ENCODE measurements around the gene LSM2.
"Not testable (repeated sequence)": the region's sequence is repeated elsewhere in the genome, so short reads cannot be mapped to it uniquely, and the experiment has no call there.

LSM2 gene

GRCh38 chr6:31806470-31807272, at the start of gene LSM2:
Gene LSM2, minus strand, starts transcription at chr6:31806966. Its CDS starts 209 bp downstream, at chr6:31806757.
- DNase-seq (ENCODE audit: low read depth) = peak; percentile 86

- not testable (repeated sequence) for DNase-seq (ENCODE audit: low read depth)
Observed at GRCh38 chr6:31851980-31852718, 45.4 kb upstream of the LSM2 start.

GRCh38 chr6:31851485-31851832, 44.7 kb upstream of the LSM2 start:
- DNase-seq (ENCODE audit: low read depth) = no peak

GRCh38 chr6:31850765-31851484, 44.2 kb upstream of the LSM2 start:
- DNase-seq (ENCODE audit: low read depth) = no peak

- no peak for DNase-seq (ENCODE audit: low read depth)
Observed at GRCh38 chr6:31847276-31847978, 40.7 kb upstream of the LSM2 start.

- no peak for DNase-seq (ENCODE audit: low read depth)
Observed at GRCh38 chr6:31844507-31844906, 37.7 kb upstream of the LSM2 start.

- no peak for DNase-seq (ENCODE audit: low read depth)
Observed at GRCh38 chr6:31842053-31842452, 35.3 kb upstream of the LSM2 start.

GRCh38 chr6:31839779-31840126, 33.0 kb upstream of the LSM2 start:
- not testable (repeated sequence) for DNase-seq (ENCODE audit: low read depth)

GRCh38 chr6:31838968-31839367, 32.2 kb upstream of the LSM2 start:
- no peak for DNase-seq (ENCODE audit: low read depth)

- not testable (repeated sequence) for DNase-seq (ENCODE audit: low read depth)
Observed at GRCh38 chr6:31838114-31838553, 31.4 kb upstream of the LSM2 start.

- DNase-seq (ENCODE audit: low read depth) = no peak
Observed at GRCh38 chr6:31837369-31838113, 30.8 kb upstream of the LSM2 start.

GRCh38 chr6:31836474-31837368, 30.0 kb upstream of the LSM2 start:
- DNase-seq (ENCODE audit: low read depth) = no peak

- no peak for DNase-seq (ENCODE audit: low read depth)
Observed at GRCh38 chr6:31836047-31836473, 29.3 kb upstream of the LSM2 start.

GRCh38 chr6:31834367-31835250, 27.8 kb upstream of the LSM2 start:
- DNase-seq (ENCODE audit: low read depth) = peak; percentile 58

- no peak for DNase-seq (ENCODE audit: low read depth)
Observed at GRCh38 chr6:31831350-31832215, 24.8 kb upstream of the LSM2 start.

GRCh38 chr6:31830886-31831335, 24.1 kb upstream of the LSM2 start:
- no peak for DNase-seq (ENCODE audit: low read depth)

GRCh38 chr6:31829633-31830283, 23.0 kb upstream of the LSM2 start:
- DNase-seq (ENCODE audit: low read depth) = no peak

Measured in stimulated activated CD8-positive, alpha-beta memory T cell treated with anti-CD3 and anti-CD28 coated beads, Interleukin-7, amount 100 ng/mL, for 24 hours (primary cell).